GM19328 (cell line): ENCODE measurements around the gene AQP4.

Source experiments
- ATAC-seq: cut with Tn5 transposase; IDR thresholded peaks from one replicate; pipeline ENCODE4 v1.9.1; 2021; ENCODE audit warnings: mild to moderate bottlenecking, moderate library complexity; ENCODE audit not compliant: unreplicated experiment

Gene AQP4

DNA sequence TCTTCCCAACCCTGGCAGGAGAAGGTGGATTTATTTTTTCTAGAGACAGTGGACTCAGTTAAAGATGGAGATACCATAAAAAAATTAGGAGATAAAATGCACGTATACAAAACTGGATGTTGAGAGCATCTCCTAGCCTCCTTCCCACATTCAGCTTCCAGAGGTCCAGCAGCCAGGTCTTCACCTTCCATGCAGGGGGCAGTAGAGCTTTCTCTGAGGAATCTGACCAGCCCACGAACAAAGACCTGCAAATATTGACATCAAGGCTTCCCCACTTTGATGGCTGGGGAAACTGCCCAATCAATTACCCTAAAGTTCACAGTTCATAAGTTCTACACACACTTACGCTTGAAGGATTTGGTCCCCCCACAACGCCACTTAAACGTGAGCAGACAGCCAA, 24.5 kb downstream of the AQP4 start:
- ATAC-seq, result no peak

DNA sequence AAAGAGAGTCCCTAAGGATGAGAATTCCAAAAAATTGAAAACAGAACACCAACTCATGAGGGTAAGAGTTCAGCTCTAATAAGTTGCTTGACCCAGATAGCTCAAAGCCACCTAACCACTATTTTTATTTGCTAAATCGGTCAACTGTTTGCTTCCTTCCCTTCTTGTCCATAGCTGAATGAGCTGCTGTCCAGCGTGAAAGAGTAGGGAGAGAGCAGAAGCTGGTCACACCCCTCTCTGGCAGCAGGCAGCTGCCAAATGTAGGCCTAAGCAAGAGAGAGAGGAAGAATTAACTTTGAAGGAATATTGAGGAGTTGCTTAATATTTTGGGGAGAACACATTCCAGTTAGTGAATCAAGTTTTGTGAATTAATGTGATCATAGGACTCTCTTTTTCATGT, 25.9 kb downstream of the AQP4 start:
- no peak for ATAC-seq

DNA sequence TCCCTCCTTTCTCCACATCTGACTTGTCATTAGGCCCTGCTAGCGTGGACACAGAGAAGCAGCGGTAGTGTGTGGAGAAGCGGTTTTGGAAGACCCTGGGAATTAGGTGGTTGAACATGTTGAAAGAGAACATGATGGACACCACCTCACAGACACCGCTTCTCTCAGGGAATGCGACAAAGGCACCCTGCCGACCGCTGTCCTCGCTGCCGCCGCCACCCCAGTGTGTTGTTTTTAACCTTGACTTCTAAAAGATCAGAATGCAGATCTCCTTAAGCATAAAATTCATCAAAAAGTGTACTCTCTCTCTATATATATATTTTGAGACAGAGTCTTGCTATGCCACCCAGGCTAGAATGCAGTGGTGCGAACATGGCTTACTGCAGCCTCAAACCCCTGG, 33.2 kb downstream of the AQP4 start:
- no peak for ATAC-seq

DNA sequence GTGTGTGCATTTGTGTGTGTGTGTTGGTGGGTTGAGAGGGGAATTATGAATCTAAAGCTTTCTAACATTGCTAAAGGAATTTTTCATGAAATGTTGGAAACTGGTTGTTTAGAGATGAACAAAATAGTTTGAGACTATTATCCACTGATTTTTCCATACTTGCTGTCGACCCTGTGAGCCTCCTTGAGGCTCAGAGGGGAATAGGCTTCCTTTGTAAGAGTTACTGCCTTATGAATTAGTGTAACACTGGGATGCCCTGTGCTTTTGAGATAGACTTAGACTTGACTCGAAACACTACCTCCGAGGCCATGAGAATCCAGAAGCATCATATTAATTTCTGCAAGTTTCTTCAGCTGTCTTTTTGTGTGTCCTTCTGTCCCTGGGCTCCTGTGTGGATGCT, 37.9 kb downstream of the AQP4 start:
- no peak for ATAC-seq

DNA sequence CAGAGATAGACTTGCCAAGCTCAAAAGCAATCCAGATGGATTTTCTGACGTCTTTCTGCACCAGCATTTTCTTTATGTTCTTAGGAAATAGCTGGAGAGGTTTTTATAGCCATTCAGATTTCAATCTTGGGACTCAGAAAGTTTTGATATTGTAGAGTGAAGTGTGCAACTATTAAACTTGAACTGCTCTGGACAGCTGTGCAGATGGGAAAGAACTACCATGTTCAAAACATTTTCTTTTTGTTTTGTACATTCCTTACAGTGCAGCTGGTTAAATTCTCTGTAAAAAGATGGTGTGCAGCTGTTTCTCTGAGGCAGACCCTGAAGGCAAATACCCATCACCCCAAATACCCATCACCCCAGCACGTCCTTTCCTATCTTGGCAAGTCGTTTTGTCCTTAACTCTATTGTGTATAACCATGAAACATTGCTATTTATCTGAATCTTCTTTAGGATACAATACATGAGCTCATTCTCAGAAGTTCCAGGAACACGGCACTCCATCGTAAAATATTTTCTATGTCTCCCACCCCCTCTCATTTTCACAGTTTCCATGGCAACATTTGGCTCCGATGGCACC, 38.8 kb downstream of the AQP4 start:
- ATAC-seq, result no peak

DNA sequence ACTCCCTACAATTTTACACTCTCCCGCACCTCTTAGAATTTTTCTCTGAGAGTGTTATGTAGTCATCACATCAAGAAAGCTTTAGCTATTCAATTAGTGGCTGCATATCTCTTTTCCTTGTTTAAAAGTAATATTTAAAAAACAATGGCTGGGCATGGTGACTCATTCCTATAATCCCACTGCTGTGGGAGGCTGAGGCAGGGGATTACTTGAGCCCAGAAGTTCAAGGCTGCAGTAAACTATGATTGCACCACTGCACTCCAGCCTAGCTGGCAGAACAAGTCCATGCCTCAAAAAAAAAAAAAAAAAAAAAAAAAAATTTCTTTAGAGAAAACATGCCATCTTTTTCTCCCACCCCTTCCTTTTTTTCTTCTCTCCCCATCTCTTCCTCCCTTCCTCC, 44.3 kb downstream of the AQP4 start:
- no peak for ATAC-seq

DNA sequence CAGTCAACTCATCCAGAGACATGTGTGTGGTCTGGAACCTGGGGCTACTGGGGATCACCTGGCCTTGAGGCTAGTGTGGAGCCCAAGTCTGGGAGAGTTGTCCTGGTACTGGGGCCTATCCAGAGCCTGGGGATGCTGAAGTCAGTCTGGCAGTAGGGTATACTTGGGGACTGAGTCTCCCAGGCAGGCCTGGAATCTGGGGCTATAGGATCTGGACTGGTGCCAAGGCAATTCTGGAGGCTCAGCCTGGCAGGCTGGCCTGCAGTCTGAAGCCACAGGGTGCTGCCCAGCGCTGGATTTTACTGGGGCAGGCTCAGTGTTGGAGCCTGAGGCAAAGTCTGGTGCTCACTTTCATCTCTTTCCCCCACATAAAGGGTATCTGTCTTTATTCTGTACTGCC, 46.5 kb downstream of the AQP4 start:
- ATAC-seq, result no peak

DNA sequence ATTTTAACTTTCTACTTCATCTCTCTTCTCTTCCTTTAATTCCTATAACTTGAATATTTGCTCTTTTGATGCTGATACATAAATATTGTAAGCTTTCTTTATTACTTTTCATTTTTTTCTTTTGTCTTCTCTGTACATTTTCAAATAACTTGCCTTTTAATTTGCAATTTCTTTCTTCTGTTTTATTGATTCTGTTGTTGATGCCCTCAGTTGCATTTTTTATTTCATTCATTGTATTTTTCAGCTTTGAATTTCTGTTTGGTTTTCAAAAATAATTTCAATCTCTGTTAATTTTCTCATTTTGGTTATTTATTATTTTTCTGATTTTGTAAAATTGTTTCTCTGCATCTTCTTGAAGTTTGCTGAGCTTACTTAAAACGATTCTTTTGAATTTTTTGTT, 47.0 kb downstream of the AQP4 start:
- ATAC-seq, result no peak

DNA sequence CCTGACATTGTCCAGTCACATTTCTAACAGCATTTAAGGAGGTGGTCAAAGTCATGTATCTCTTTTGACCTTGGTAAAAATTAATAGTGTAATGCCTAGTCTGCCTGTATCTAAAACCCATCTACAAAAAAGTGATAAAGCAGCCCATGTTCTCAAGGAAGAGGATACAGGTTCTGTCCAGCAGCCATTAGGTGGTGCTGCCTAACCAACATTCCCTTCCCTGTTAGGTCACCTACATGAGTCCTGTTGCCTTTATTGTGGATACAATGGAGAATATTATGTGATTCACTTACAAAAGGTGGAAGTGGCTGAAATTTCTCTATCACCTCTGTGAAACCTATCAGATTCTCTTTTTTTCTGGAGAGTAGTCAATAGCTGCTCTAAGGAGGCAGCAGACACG, 52.5 kb downstream of the AQP4 start:
- no peak for ATAC-seq

DNA sequence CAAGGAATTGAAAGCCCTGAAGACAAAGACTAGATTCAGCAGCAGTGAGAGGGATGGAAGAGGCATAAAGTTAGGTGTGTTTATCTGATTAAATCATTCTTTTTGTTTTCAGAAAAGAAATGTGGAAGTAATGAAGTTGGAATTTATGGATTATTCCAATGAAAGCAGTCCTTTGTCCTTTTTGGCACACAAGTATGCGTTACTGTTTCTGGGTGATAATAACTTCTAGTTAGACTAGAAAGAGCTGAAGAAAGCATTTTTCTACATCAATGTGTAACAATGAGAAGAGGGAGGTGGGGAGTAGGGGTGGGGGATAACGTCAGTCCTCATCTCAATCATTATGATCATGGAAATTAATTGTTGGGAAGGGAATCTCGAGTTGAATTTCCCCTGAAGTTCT, 53.0 kb downstream of the AQP4 start:
- ATAC-seq, result no peak

DNA sequence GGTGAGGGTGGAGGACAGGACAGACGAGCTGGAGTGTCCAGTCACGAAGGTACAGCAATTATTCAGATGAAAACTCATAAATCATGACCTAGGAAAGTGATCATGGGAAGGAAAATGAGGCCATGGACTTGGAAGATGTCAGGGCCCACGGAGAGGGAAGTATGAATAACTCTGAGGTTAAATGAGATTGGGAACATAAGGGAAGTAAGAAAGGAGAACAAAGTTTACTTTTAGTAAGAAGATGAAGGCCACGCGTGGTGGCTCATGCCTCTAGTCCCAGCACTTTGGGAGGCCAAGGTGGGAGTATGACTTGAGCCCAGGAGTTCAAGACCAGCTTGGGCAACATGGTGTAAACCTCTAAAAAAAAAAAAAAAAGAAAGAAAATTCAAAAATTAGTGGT, 56.2 kb downstream of the AQP4 start:
- no peak for ATAC-seq

DNA sequence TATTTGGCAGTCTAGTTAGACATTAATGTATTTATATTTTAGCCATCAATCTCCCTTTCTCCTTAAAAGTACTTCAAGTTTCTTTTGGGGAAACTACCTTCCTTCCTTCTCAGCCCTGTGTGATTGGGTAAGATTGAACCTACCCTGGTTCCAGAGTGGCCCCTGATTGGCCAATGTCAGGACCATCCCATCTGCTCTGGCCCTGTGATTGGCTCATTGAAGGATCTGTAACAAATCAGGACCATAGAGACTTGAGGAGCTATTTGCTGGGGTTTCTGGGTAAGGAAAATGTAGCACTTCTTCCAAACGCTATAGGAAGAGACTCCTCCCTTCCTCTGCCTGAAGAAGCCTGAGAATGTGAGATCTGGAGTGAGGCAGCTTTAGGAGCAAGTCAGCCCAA, 59.3 kb downstream of the AQP4 start:
- no peak for ATAC-seq

DNA sequence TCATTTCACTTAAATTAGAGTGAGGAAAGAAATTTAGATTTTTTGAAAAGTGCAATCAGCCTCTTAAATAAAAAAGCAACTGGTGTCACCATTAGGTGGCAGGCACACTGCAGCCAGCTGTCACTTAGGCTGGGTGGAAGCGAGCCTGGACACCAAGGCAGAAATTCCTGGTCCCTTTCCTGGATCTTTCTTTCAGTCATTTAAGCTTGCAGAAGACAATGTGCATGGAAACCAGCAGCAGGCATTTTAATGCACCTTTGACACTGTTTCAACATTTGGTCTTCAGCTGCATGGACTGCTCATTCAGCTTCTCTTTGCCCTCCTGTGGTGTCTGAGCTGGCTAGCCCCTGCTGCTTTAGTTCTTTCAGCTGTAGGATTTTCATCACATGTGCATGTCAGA, 61.0 kb downstream of the AQP4 start:
- no peak for ATAC-seq

DNA sequence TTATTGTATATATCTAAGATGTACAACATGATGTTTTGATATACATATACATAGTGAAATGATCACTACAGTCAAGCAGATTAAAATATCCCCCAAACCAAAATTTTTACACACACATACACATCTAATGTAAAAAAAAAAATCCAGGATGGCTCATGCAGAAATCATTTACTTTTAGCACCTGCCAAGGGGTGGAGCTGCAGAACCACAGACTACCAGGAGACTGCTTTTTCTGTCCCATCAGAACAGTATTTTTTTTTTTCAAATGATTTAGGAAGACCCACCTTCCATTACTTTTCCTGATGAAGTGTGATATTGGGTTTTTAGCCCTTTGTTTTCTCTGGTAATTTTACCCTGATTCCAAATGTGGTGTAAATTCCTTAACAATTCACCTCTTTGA, 61.9 kb downstream of the AQP4 start:
- ATAC-seq, result no peak

DNA sequence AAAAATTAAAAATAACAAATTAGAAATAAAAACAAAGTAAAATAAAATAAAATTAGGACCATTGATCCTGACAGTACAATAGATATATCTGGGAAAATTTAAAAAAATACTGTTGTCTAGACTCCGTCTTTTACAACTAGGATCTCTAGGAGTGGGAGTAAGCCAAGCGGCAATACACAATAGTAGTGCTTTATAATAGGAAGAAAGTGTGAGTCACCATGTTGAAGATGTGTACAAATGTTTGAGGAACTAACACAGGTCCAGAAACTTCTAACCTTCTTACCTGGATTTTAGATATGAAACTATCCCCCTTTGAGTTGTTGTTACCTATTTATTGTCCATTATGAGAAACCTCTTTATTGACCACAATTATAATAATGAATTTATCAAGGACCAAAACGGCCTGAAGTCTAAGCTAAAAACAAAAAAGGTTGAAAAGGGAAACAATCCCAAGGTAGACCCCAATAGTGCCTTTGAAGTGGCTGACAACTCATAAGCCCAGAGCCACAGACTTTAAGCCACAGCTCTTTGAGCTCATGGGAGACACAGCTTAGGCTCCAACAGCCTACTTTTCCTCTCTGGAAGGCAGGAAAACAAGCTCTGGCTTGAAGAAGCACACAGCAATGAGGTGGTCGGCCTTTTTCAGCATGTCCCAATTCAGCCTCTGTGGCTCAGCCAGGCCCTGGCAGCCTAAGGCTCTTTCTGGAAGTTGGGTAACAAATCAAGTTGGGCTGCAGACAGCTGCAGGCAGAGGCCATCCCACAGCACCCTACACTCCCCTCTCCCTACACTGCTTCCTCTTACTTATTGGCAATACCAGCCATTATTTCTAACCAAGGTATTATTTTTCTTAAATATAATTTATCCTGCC, 62.9 kb downstream of the AQP4 start:
- no peak for ATAC-seq
